T-helper 1 cell treated with Interleukin-12 subunit alpha and Interleukin-12 subunit beta and Interleukin-4 antibody, amounts not matched to agents 30 μg/mL and 1 μg/mL, for 36 hours (primary cell): Measurements from ENCODE around the gene GAPDHS.
A peak's percentile ranks its signal among the peaks of the same experiment; 100 is the strongest.

Experiments used
- H3K27ac Mint-ChIP-seq: one replicate; pipeline ENCODE4 v1.8.0; 2021; ENCODE audit warnings: mild to moderate bottlenecking, mixed read lengths
- H3K27me3 Mint-ChIP-seq: one replicate; pipeline ENCODE4 v1.8.0; 2021; ENCODE audit warnings: low read depth, mixed read lengths
- H3K36me3 Mint-ChIP-seq: one replicate; pipeline ENCODE4 v1.8.0; 2021; ENCODE audit warnings: low read depth, mixed read lengths
- H3K4me1 Mint-ChIP-seq: one replicate; pipeline ENCODE4 v1.8.0; 2021; ENCODE audit warnings: low read depth, mixed read lengths
- H3K4me3 Mint-ChIP-seq: one replicate; pipeline ENCODE4 v1.8.0; 2021; ENCODE audit warnings: mild to moderate bottlenecking, moderate library complexity, mixed read lengths
- H3K9me3 Mint-ChIP-seq: one replicate; pipeline ENCODE4 v1.8.0; 2021; ENCODE audit warnings: mixed read lengths

GAPDHS gene

GRCh38 chr19:35555301-35556005, 22.2 kb downstream of the GAPDHS start:
- H3K4me3 Mint-ChIP-seq: no peak overlapping the region
- no peak overlapping the region for H3K27ac Mint-ChIP-seq
- H3K27me3 Mint-ChIP-seq: peaks cover 31% of the 10 kb centered on the region
- peaks cover 4% of the 10 kb centered on the region for H3K4me1 Mint-ChIP-seq
- H3K9me3 Mint-ChIP-seq: no peaks in the 10 kb centered on the region
- peaks cover 2% of the 10 kb centered on the region for H3K36me3 Mint-ChIP-seq

- H3K27me3 Mint-ChIP-seq: peaks cover 34% of the 10 kb centered on the region
Measured at GRCh38 chr19:35556025-35556590, 22.9 kb downstream of the GAPDHS start.

GRCh38 chr19:35556846-35557538, 23.7 kb downstream of the GAPDHS start:
- H3K9me3 Mint-ChIP-seq: no peaks in the 10 kb centered on the region
- peaks cover 41% of the 10 kb centered on the region for H3K27me3 Mint-ChIP-seq
- H3K4me1 Mint-ChIP-seq: peaks cover 4% of the 10 kb centered on the region
- no peak overlapping the region for H3K27ac Mint-ChIP-seq
- H3K36me3 Mint-ChIP-seq: peaks cover 2% of the 10 kb centered on the region
- peak overlapping the region; percentile 66 for H3K4me3 Mint-ChIP-seq

More at GRCh38 chr19:35556025-35556590, 22.9 kb downstream of the GAPDHS start:
- Mint-ChIP-seq H3K27ac (no peak overlapping the region), H3K4me3 (no peak overlapping the region), H3K9me3 (no peaks in the 10 kb centered on the region), H3K36me3 (peaks cover 2% of the 10 kb centered on the region), H3K4me1 (peaks cover 4% of the 10 kb centered on the region)

GRCh38 chr19:35557539-35558399, 24.5 kb downstream of the GAPDHS start:
- Mint-ChIP-seq H3K27me3 (peaks cover 47% of the 10 kb centered on the region), H3K9me3 (no peaks in the 10 kb centered on the region), H3K4me1 (peaks cover 4% of the 10 kb centered on the region), H3K4me3 (peak overlapping the region; percentile 81), H3K27ac (no peak overlapping the region), H3K36me3 (peaks cover 2% of the 10 kb centered on the region)

- Mint-ChIP-seq H3K4me3 (no peak overlapping the region), H3K4me1 (peaks cover 4% of the 10 kb centered on the region), H3K36me3 (peaks cover 2% of the 10 kb centered on the region), H3K27me3 (peaks cover 48% of the 10 kb centered on the region), H3K27ac (no peak overlapping the region), H3K9me3 (no peaks in the 10 kb centered on the region)
Measured at GRCh38 chr19:35558400-35559280, 25.4 kb downstream of the GAPDHS start.

GRCh38 chr19:35559281-35559659, 26.0 kb downstream of the GAPDHS start:
- Mint-ChIP-seq H3K27ac (no peak overlapping the region), H3K4me3 (no peak overlapping the region), H3K4me1 (peaks cover 4% of the 10 kb centered on the region), H3K9me3 (no peaks in the 10 kb centered on the region), H3K27me3 (peaks cover 48% of the 10 kb centered on the region), H3K36me3 (peaks cover 2% of the 10 kb centered on the region)

GRCh38 chr19:35559781-35560180, 26.5 kb downstream of the GAPDHS start:
- H3K9me3 Mint-ChIP-seq: no peaks in the 10 kb centered on the region
- peaks cover 2% of the 10 kb centered on the region for H3K36me3 Mint-ChIP-seq
- peaks cover 4% of the 10 kb centered on the region for H3K4me1 Mint-ChIP-seq
- peaks cover 48% of the 10 kb centered on the region for H3K27me3 Mint-ChIP-seq
- H3K27ac Mint-ChIP-seq: no peak overlapping the region
- no peak overlapping the region for H3K4me3 Mint-ChIP-seq

- peaks cover 48% of the 10 kb centered on the region for H3K27me3 Mint-ChIP-seq
- H3K36me3 Mint-ChIP-seq: peaks cover 2% of the 10 kb centered on the region
- H3K4me3 Mint-ChIP-seq: no peak overlapping the region
- H3K9me3 Mint-ChIP-seq: no peaks in the 10 kb centered on the region
- peaks cover 4% of the 10 kb centered on the region for H3K4me1 Mint-ChIP-seq
- H3K27ac Mint-ChIP-seq: no peak overlapping the region
Measured at GRCh38 chr19:35560271-35560670, 27.0 kb downstream of the GAPDHS start.

- Mint-ChIP-seq H3K27ac (no peak overlapping the region), H3K36me3 (peaks cover 2% of the 10 kb centered on the region), H3K27me3 (peaks cover 48% of the 10 kb centered on the region), H3K4me3 (no peak overlapping the region), H3K9me3 (no peaks in the 10 kb centered on the region), H3K4me1 (peaks cover 4% of the 10 kb centered on the region)
Measured at GRCh38 chr19:35560677-35561076, 27.4 kb downstream of the GAPDHS start.

GRCh38 chr19:35561436-35561835, 28.2 kb downstream of the GAPDHS start:
- Mint-ChIP-seq H3K27me3 (peaks cover 40% of the 10 kb centered on the region), H3K27ac (no peak overlapping the region)

GRCh38 chr19:35562336-35562735, 29.1 kb downstream of the GAPDHS start:
- Mint-ChIP-seq H3K36me3 (no peaks in the 10 kb centered on the region), H3K4me3 (no peak overlapping the region), H3K4me1 (no peaks in the 10 kb centered on the region), H3K27me3 (peaks cover 32% of the 10 kb centered on the region), H3K9me3 (no peaks in the 10 kb centered on the region), H3K27ac (no peak overlapping the region)

More at GRCh38 chr19:35561436-35561835, 28.2 kb downstream of the GAPDHS start:
- H3K4me1 Mint-ChIP-seq: peaks cover 2% of the 10 kb centered on the region
- peaks cover 2% of the 10 kb centered on the region for H3K36me3 Mint-ChIP-seq
- H3K9me3 Mint-ChIP-seq: no peaks in the 10 kb centered on the region
- no peak overlapping the region for H3K4me3 Mint-ChIP-seq

- Mint-ChIP-seq H3K4me3 (no peak overlapping the region), H3K27ac (no peak overlapping the region), H3K9me3 (no peaks in the 10 kb centered on the region), H3K36me3 (no peaks in the 10 kb centered on the region), H3K27me3 (peaks cover 29% of the 10 kb centered on the region), H3K4me1 (no peaks in the 10 kb centered on the region)
Measured at GRCh38 chr19:35562776-35563175, 29.5 kb downstream of the GAPDHS start.

GRCh38 chr19:35563207-35563829, 30.1 kb downstream of the GAPDHS start, which contains the start of gene ATP4A:
TSS of gene ATP4A (minus strand) at chr19:35563658. CDS start at chr19:35563629, 29 bp downstream.
- Mint-ChIP-seq H3K9me3 (no peaks in the 10 kb centered on the region), H3K4me3 (no peak within 1 kb of the TSS), H3K36me3 (no peaks in the 10 kb centered on the region), H3K4me1 (no peaks in the 10 kb centered on the region), H3K27ac (no peak within 1 kb of the TSS), H3K27me3 (peaks cover 27% of the 10 kb centered on the region)
